ENCODE measurements around the gene UBE2L3.
A peak's percentile ranks its signal among the peaks of the same experiment; 100 is the strongest.
"Not testable (repeated sequence)": the region's sequence is repeated elsewhere in the genome, so short reads cannot be mapped to it uniquely, and the experiment has no call there.

Gene UBE2L3

GRCh38 chr22:21640810-21641209 lies 73.3 kb downstream of the UBE2L3 start:
- TF ChIP-seq CTCF (IDR thresholded peaks at IDR 0.05; ENCODE audit: low read depth, low read length): no peak
- no peak overlapping the region for H3K4me3 ChIP-seq (ENCODE audit: low read depth, low read length)

DNA sequence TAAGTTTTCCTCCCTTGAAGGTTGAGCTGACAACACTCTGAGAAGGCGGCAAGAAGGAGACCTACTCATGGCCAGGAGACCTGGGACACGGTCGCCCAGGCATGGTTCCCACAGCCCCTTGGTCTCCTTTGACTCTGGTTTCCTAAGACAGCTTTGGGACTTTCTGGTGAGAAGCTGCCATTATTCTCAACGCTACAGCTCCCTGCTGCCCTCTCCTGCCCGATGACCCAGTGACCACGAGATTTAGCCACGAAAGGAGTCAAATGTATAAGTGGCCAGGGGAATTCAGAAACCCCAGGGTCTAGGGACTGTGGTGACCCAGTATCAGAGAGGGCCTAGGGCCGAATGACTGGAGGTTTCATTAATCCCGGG lies 73.9 kb downstream of the UBE2L3 start:
- peak overlapping the region; percentile 77 for H3K4me3 ChIP-seq (ENCODE audit: low read depth, low read length)
- peak; percentile 44 for TF ChIP-seq CTCF (IDR thresholded peaks at IDR 0.05; ENCODE audit: low read depth, low read length)

DNA sequence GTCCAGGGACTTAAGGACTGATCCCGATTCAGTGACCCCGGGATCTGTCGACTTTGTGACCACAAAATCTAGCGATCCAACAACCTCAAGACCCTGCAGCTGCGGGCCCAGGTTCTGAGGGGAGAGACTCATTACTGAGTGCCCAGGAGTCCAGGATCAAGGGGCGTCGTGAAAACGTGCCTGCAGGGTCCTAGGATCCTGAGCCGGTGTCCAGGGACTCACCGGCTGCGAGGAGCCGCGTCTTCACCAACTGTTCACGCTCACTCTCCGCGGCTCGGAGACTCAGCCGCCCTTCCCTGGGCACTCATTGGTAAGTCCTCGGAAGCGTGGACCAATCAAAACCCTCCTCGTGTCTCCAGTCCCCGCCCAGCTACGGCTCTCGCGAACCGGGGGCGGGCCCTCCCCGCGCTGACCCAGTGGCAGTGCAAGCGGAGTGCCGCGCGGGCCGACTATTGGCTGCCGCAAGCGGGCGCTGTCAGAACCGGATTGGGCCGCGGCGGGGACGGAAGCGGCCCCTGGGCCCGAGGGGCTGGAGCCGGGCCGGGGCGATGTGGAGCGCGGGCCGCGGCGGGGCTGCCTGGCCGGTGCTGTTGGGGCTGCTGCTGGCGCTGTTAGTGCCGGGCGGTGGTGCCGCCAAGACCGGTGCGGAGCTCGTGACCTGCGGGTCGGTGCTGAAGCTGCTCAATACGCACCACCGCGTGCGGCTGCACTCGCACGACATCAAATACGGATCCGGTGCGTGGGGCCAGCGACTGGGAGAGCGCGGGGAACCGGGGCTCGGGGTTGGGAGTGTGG lies 74.5 kb downstream of the UBE2L3 start, which contains the start of gene SDF2L1:
Gene SDF2L1, plus strand, starts transcription at position 514 of the 795 bp plus-strand sequence. Its CDS starts 35 bp downstream, at position 549.
- no peak for TF ChIP-seq CTCF (IDR thresholded peaks at IDR 0.05; ENCODE audit: low read depth, low read length)
- peak within 1 kb of the TSS; percentile 77 for H3K4me3 ChIP-seq (ENCODE audit: low read depth, low read length)

GRCh38 chr22:21642584-21643448 lies 75.3 kb downstream of the UBE2L3 start:
- peak overlapping the region; percentile 77 for H3K4me3 ChIP-seq (ENCODE audit: low read depth, low read length)
- TF ChIP-seq CTCF (IDR thresholded peaks at IDR 0.05; ENCODE audit: low read depth, low read length): peak; percentile 51

DNA sequence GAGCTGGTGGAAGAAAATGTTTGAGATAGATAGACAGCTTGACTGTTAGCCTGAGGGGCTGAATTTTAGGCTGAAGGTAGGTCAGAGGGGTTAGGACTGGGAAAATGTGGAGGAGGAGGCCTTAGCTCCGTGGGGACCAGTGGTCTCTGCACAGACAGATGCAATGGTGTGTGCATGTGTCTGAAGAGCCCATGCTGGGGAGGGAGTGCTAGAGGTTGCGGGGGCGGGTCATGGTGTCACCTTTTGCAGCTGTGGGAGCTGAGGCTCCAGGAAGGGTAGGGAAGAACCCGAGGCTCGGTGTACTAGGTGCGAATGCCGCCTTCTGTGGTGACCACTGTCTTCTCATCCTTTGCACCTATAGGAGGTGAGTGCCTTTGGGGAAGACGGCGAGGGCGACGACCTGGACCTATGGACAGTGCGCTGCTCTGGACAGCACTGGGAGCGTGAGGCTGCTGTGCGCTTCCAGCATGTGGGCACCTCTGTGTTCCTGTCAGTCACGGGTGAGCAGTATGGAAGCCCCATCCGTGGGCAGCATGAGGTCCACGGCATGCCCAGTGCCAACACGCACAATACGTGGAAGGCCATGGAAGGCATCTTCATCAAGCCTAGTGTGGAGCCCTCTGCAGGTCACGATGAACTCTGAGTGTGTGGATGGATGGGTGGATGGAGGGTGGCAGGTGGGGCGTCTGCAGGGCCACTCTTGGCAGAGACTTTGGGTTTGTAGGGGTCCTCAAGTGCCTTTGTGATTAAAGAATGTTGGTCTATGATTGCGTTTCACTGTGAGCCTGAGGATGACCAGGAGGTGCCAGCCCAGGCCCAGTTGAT lies 76.2 kb downstream of the UBE2L3 start:
- peak overlapping the region; percentile 77; the same call in 1 of the 2 replicates for H3K4me3 ChIP-seq (ENCODE audit: low read depth, low read length)
- no peak for TF ChIP-seq CTCF (IDR thresholded peaks at IDR 0.05; ENCODE audit: low read depth, low read length)

DNA sequence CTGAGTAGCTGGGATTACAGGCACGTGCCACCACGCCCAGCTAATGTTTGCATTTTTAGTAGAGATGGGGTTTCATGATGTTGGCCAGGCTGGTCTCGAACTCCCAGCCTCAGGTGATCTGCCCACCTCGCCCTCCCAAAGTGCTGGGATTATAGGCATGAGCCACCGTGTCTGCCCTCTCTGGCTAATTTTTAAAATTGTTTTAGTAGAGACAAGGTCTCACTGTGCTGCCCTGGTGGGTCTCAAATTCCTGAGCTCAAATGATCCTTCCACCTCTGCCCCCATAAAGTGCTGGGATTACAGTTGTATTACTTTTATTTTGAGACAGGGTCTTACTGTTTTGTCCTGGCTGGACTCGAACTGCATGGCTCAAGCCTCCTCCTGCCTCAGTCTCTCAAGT lies 78.0 kb downstream of the UBE2L3 start:
- H3K4me3 ChIP-seq (ENCODE audit: low read depth, low read length): not testable (repeated sequence)

All from WI38 (cell line).